K562 (cell line): ENCODE measurements around the gene ITGAD. TPM values are rescaled to one million over a fixed set of nuclear protein-coding genes. Genes with fewer than 3 reads are reported as not detected.
A peak's percentile ranks its signal among the peaks of the same experiment; 100 is the strongest.

ENCODE experiments used
- ARID1B ChIP-seq: fragments of 450-650 bp; IDR thresholded peaks from 2 replicates; pipeline ENCODE4 v1.6.1; 2016; ENCODE audit warnings: antibody characterized with exemption, mild to moderate bottlenecking, inconsistent platforms
- ARID4B ChIP-seq: sonication (generic); formaldehyde crosslinking; IDR thresholded peaks from 2 replicates; pipeline ENCODE4 v1.8.0; 2022; ENCODE audit warnings: mild to moderate bottlenecking, missing genetic modification reagents
- ATF1 ChIP-seq, 2 experiments: fragments of 450-650 bp in 1 of 2; IDR thresholded peaks; 2 replicates each; pipeline ENCODE4 v1.6.1; 2016; ENCODE audit warnings: missing compliant biosample characterization in 1 of 2, missing genetic modification characterization in 1 of 2
- CBFA2T3 ChIP-seq: fragments of 450-650 bp; IDR thresholded peaks from 2 replicates; pipeline ENCODE4 v1.6.1; 2017
- ELF4 ChIP-seq: fragments of 450-650 bp; formaldehyde crosslinking; IDR thresholded peaks from 2 replicates; pipeline ENCODE4 v1.4.0; 2022; ENCODE audit warnings: missing genetic modification characterization
- GABPB1 ChIP-seq: sonication (generic); formaldehyde crosslinking; IDR thresholded peaks from 2 replicates; pipeline ENCODE4 v1.8.0; 2022; ENCODE audit warnings: mild to moderate bottlenecking, missing genetic modification reagents
- HDAC2 ChIP-seq: fragments of 450-650 bp; IDR thresholded peaks from 2 replicates; pipeline ENCODE4 v1.6.1; 2016; ENCODE audit warnings: mild to moderate bottlenecking
- HEY1 ChIP-seq: fragments of 250-450 bp; sonication (Bioruptor Pico); IDR thresholded peaks from 2 replicates; pipeline ENCODE4 v1.5.0; 2020; ENCODE audit warnings: mild to moderate bottlenecking, moderate library complexity, borderline replicate concordance
- HLTF ChIP-seq: fragments of 450-650 bp; IDR thresholded peaks from 2 replicates; pipeline ENCODE4 v1.6.1; 2016
- L3MBTL2 ChIP-seq: fragments of 450-650 bp; IDR thresholded peaks from 2 replicates; pipeline ENCODE4 v1.6.1; 2016; ENCODE audit warnings: mild to moderate bottlenecking, moderate library complexity
- LARP7 ChIP-seq: fragments of 450-650 bp; IDR thresholded peaks from 2 replicates; pipeline ENCODE4 v1.6.1; 2016
- MAFK ChIP-seq: IDR thresholded peaks from 2 replicates; pipeline ENCODE4 v1.6.1; 2011; ENCODE audit warnings: low read length, improper control_type of control experiment
- MIER1 ChIP-seq: fragments of 450-650 bp; IDR thresholded peaks from 2 replicates; pipeline ENCODE4 v1.6.1; 2016; ENCODE audit warnings: antibody characterized with exemption, mild to moderate bottlenecking, low read depth
- MTA1 ChIP-seq: fragments of 450-650 bp; IDR thresholded peaks from 2 replicates; pipeline ENCODE4 v1.6.1; 2017; ENCODE audit warnings: borderline replicate concordance
- PBX2 ChIP-seq, 2 experiments: IDR thresholded peaks in 1 of 2; conservative IDR thresholded peaks in 1 of 2; 2 replicates each; pipeline ENCODE4 v1.6.1; 2016; ENCODE audit warnings: low read depth in 2 of 2, mild to moderate bottlenecking in 1 of 2, missing compliant biosample characterization in 1 of 2, missing genetic modification characterization in 1 of 2, moderate library complexity in 1 of 2
- PRPF4 ChIP-seq: fragments of 200-400 bp; formaldehyde crosslinking; IDR thresholded peaks from one replicate; pipeline ENCODE4 v1.6.1; 2017; ENCODE audit warnings: low read length, low read depth, mild to moderate bottlenecking; ENCODE audit not compliant: insufficient read depth, poor library complexity, severe bottlenecking
- SMARCA4 ChIP-seq: fragments of 450-650 bp; IDR thresholded peaks from 2 replicates; pipeline ENCODE4 v1.6.1; 2016
- SUPT5H ChIP-seq: fragments of 450-650 bp; IDR thresholded peaks from 2 replicates; pipeline ENCODE4 v1.6.1; 2016
- TEAD1 ChIP-seq, 2 experiments: fragments of 450-650 bp in 1 of 2; sonication (generic) in 1 of 2; formaldehyde crosslinking; IDR thresholded peaks; 2 replicates each; pipeline versions ENCODE4 v1.4.0 to v1.8.0; 2020 to 2022; ENCODE audit warnings: mild to moderate bottlenecking in 2 of 2, missing genetic modification reagents in 1 of 2
- ZBTB26 ChIP-seq: fragments of 450-650 bp; formaldehyde crosslinking; IDR thresholded peaks from 2 replicates; pipeline ENCODE4 v1.4.0; 2022; ENCODE audit warnings: missing genetic modification characterization
- polyA plus RNA-seq, 8 experiments: library from polyadenylated mRNA; depleted of rRNA in 4 of 8; stranded (reverse) in 5 of 8; unstranded in 3 of 8; fragments of >200 nt; fragmentation: Nextera tagmentation in 2 of 8; fragmentation: Illumina TruSeq in 1 of 8; extraction: Ambion mirVana in 2 of 8; extraction: Trizol in 1 of 8; gene quantifications; 2 replicates each; pipeline versions ENCODE4 v1.2.1 to v1.2.3, GENCODE V29; 2011 to 2014; ENCODE audit warnings: inconsistent platforms in 1 of 8, missing spikeins in 1 of 8
- total RNA-seq, 7 experiments: library from RNA; depleted of rRNA in 6 of 7; stranded (reverse); fragments of >200 nt in 6 of 7; fragmentation: Illumina TruSeq in 2 of 7; extraction: Trizol in 2 of 7; gene quantifications; 2 replicates each; pipeline versions ENCODE4 v1.2.1 to v1.2.3, GENCODE V29; 2011 to 2021; ENCODE audit warnings: low replicate concordance in 1 of 7

ITGAD gene
- total and polyA plus RNA-seq, 9 of the 15 experiments (the other 6 are each of a cell fraction or from before 2014, with no cell fraction given), result not detected

GRCh38 chr16:31453255-31454204 lies 60.4 kb downstream of the ITGAD start (continued):
- TF ChIP-seq HEY1 (no peak), MIER1 (0 out of 2 replicates have a peak, but pooled peaks have one; percentile 37), ZBTB26 (CRISPR knock-in tag) (0 out of 2 replicates have a peak, but pooled peaks have one; percentile 58), SMARCA4 (peak; percentile 83), ELF4 (peak; percentile 69), PBX2 (CRISPR knock-in tag; IDR thresholded peaks at IDR 0.05; ENCODE audit: low read depth) (no peak), PBX2 (tag; conservative IDR thresholded peaks at IDR 0.05; ENCODE audit: low read depth) (peak; percentile 45), HLTF (peak; percentile 85), L3MBTL2 (0 out of 2 replicates have a peak, but pooled peaks have one; percentile 24), LARP7 (0 out of 2 replicates have a peak, but pooled peaks have one; percentile 28), TEAD1 (CRISPR knock-in tag; IDR thresholded peaks at IDR 0.05) (no peak), HDAC2 (peak; percentile 85), ATF1 (CRISPR knock-in tag; IDR thresholded peaks at IDR 0.05) (no peak), ATF1 (tag; IDR thresholded peaks at IDR 0.05) (peak; percentile 69), ARID1B (peak; percentile 75), ARID4B (CRISPR knock-in tag) (0 out of 2 replicates have a peak, but pooled peaks have one; percentile 40), SUPT5H (0 out of 2 replicates have a peak, but pooled peaks have one; percentile 19), PRPF4 (no peak), MTA1 (peak; percentile 75; the same call in 1 of the 2 replicates), CBFA2T3 (peak; percentile 34; the same call in 1 of the 2 replicates), MAFK (peak; percentile 96), GABPB1 (no peak)
